HUES64 (cell line): ENCODE measurements around the gene KIF7.

ENCODE experiments used
- H3K27ac ChIP-seq: 2 replicates; pipeline ENCODE4 v1.7.0; 2013; ENCODE audit warnings: low read depth, low read length, inconsistent platforms
- H3K27me3 ChIP-seq: 2 replicates; pipeline ENCODE4 v1.6.1; 2013; ENCODE audit warnings: mild to moderate bottlenecking, low read length; ENCODE audit not compliant: insufficient read depth
- H3K36me3 ChIP-seq: 2 replicates; pipeline ENCODE4 v1.6.1; 2013; ENCODE audit warnings: mild to moderate bottlenecking, low read length; ENCODE audit not compliant: insufficient read depth
- H3K4me1 ChIP-seq: 2 replicates; pipeline ENCODE4 v1.6.1; 2013; ENCODE audit warnings: mild to moderate bottlenecking, low read length, moderate library complexity; ENCODE audit not compliant: insufficient read depth
- H3K4me3 ChIP-seq: 2 replicates; pipeline ENCODE4 v1.5.1; 2013; ENCODE audit warnings: mild to moderate bottlenecking, low read length, moderate library complexity
- H3K9ac ChIP-seq: 2 replicates; pipeline ENCODE4 v1.6.1; 2013; ENCODE audit warnings: mild to moderate bottlenecking, low read depth, low read length
- H3K9me3 ChIP-seq: 2 replicates; pipeline ENCODE4 v1.6.1; 2013; ENCODE audit warnings: low read depth, low read length; ENCODE audit not compliant: insufficient read depth
- WGBS: fragments of 150-250, 120-280 bp; methylation state at CpG from one replicate; pipeline ENCODE4 v1.1.7; 2013; ENCODE audit warnings: missing lambda C conversion rate; 5-methylcytosine and 5-hydroxymethylcytosine counted together

The KIF7 gene

GRCh38 chr15:89645680-89646079 is 9.6 kb downstream of the KIF7 start:
- no peaks in the 10 kb centered on the region for H3K9me3 ChIP-seq
- no peak overlapping the region for H3K9ac ChIP-seq
- WGBS: 94% methylated on average over 8 of the region's 8 CpGs
- H3K27ac ChIP-seq: no peak overlapping the region
- no peak overlapping the region for H3K4me3 ChIP-seq
- no peaks in the 10 kb centered on the region for H3K4me1 ChIP-seq
- H3K36me3 ChIP-seq: peaks cover 52% of the 10 kb centered on the region
- H3K27me3 ChIP-seq: no peaks in the 10 kb centered on the region

GRCh38 chr15:89642106-89642505 is 13.2 kb downstream of the KIF7 start:
- Histone ChIP-seq H3K9ac (no peak overlapping the region), H3K4me3 (no peak overlapping the region), H3K27ac (no peak overlapping the region), H3K9me3 (0 out of 2 replicates have a peak, but pooled peaks cover 3% of the 10 kb centered on the region), H3K4me1 (no peaks in the 10 kb centered on the region), H3K27me3 (no peaks in the 10 kb centered on the region), H3K36me3 (peaks cover 50% of the 10 kb centered on the region)
- WGBS: 97% methylated on average over 16 of the region's 16 CpGs

DNA sequence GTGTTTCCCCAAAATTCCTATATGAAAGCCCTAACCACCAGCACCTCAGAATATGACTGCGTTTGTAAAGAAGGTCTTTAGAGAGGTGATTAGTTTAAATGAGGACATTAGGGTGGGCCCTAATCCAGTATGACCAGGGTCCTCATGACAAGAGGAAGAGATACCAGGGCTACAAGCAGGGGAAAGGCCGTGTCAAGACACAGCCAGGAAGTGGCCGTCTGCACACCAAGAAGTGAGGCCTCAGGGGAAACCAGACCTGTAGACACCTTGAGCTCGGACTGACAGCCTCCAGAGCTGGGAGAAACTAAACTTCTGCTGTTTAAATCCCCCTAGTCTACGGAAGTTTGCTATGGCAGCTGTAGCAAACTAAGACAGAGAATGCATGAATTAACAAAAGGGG is 14.2 kb downstream of the KIF7 start:
- no peak overlapping the region for H3K4me3 ChIP-seq
- H3K27ac ChIP-seq: no peak overlapping the region
- no peaks in the 10 kb centered on the region for H3K27me3 ChIP-seq
- 0 out of 2 replicates have a peak, but pooled peaks cover 3% of the 10 kb centered on the region for H3K9me3 ChIP-seq
- no peak overlapping the region for H3K9ac ChIP-seq
- 88% methylated on average over 5 of the region's 5 CpGs for WGBS
- H3K4me1 ChIP-seq: no peaks in the 10 kb centered on the region
- H3K36me3 ChIP-seq: peaks cover 45% of the 10 kb centered on the region

- 95% methylated on average over 3 of the region's 5 CpGs for WGBS
These were observed 15.0 kb downstream of the KIF7 start for GRCh38 chr15:89640245-89640644.

DNA sequence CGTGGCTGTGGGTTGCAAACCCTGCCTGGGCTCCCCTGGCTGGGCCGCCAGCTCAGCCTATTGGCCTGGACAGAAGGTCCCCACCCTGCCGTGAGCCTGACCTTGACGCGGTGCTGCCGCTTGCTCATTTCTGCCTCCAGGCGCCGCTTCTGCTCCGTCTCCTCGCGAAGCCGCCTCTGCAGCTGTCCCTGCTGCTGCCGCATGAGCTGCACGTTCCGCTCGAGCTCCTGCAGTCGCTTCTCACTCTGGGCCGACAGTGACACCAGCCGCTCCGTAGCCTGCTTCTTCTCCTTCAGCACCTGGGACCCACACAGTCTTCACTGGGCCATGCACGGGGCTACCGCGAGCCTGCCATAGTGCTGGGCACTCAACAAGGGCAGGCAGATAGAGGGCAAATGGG is 21.7 kb downstream of the KIF7 start:
- H3K9ac ChIP-seq: no peak overlapping the region
- no peak overlapping the region for H3K27ac ChIP-seq
- H3K36me3 ChIP-seq: peaks cover 55% of the 10 kb centered on the region
- no peaks in the 10 kb centered on the region for H3K27me3 ChIP-seq
- H3K4me3 ChIP-seq: no peak overlapping the region
- H3K4me1 ChIP-seq: no peaks in the 10 kb centered on the region
- 93% methylated on average over 23 of the region's 23 CpGs for WGBS
- peaks cover 22% of the 10 kb centered on the region for H3K9me3 ChIP-seq

More at GRCh38 chr15:89640245-89640644, 15.0 kb downstream of the KIF7 start:
- no peaks in the 10 kb centered on the region for H3K27me3 ChIP-seq
- no peak overlapping the region for H3K4me3 ChIP-seq
- H3K9me3 ChIP-seq: 0 out of 2 replicates have a peak, but pooled peaks cover 3% of the 10 kb centered on the region
- H3K27ac ChIP-seq: no peak overlapping the region
- peaks cover 39% of the 10 kb centered on the region for H3K36me3 ChIP-seq
- no peak overlapping the region for H3K9ac ChIP-seq
- H3K4me1 ChIP-seq: no peaks in the 10 kb centered on the region

- H3K36me3 ChIP-seq: peaks cover 63% of the 10 kb centered on the region
- H3K9me3 ChIP-seq: peaks cover 22% of the 10 kb centered on the region
- no peaks in the 10 kb centered on the region for H3K27me3 ChIP-seq
- no peak overlapping the region for H3K27ac ChIP-seq
- H3K4me1 ChIP-seq: no peaks in the 10 kb centered on the region
- no peak overlapping the region for H3K9ac ChIP-seq
- no peak overlapping the region for H3K4me3 ChIP-seq
- 96% methylated on average over 18 of the region's 18 CpGs for WGBS
These were observed 22.5 kb downstream of the KIF7 start for GRCh38 chr15:89632563-89633430.

DNA sequence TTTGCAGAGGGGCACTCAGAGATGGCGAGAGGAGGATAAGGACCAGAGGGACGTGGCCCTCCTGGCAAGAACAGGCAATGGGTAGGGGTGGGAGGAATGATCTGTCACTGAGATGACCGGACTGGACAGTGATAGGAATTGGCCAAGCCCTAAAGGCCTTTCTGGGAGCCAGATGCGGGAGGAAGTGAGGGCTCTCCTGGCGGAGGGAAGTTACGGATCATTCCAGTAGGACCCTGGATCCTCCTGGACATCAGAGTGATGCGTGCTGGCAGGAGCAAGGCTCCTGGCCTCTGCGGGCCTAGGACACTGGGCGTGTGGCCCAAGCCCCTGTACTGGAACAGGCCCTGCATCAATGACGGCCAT is 23.4 kb downstream of the KIF7 start:
- H3K9me3 ChIP-seq: peaks cover 22% of the 10 kb centered on the region
- H3K9ac ChIP-seq: no peak overlapping the region
- no peaks in the 10 kb centered on the region for H3K27me3 ChIP-seq
- H3K4me1 ChIP-seq: no peaks in the 10 kb centered on the region
- H3K36me3 ChIP-seq: peaks cover 72% of the 10 kb centered on the region
- WGBS: 89% methylated on average over 10 of the region's 10 CpGs
- H3K4me3 ChIP-seq: no peak overlapping the region
- no peak overlapping the region for H3K27ac ChIP-seq

GRCh38 chr15:89630974-89631901 is 24.0 kb downstream of the KIF7 start:
- Histone ChIP-seq H3K4me1 (no peaks in the 10 kb centered on the region), H3K36me3 (peaks cover 78% of the 10 kb centered on the region), H3K4me3 (no peak overlapping the region), H3K9ac (no peak overlapping the region), H3K27ac (no peak overlapping the region), H3K9me3 (peaks cover 22% of the 10 kb centered on the region), H3K27me3 (no peaks in the 10 kb centered on the region)
- WGBS: 91% methylated on average over 30 of the region's 30 CpGs

DNA sequence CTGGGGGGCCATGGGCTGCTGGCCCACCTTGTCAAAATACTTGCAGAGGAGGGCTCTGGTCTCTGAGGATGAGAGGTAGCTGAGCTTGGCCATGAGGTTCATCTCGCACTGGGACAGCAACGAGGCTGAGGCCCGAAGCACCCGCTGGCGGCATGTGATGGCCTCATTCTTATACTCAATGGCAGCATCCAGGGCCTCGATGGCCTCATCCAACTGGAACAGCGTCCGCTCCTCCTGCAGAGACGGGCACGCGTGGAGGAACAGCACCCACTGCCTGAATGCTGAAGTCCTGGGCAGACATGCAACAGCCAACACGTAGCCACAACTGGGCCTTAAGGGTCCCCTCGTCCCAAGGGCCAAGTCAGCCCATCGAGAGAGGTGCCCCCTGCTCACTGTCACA is 25.0 kb downstream of the KIF7 start:
- Histone ChIP-seq H3K27ac (no peak overlapping the region), H3K27me3 (no peaks in the 10 kb centered on the region), H3K9ac (no peak overlapping the region), H3K36me3 (peaks cover 88% of the 10 kb centered on the region), H3K9me3 (peaks cover 22% of the 10 kb centered on the region), H3K4me1 (no peaks in the 10 kb centered on the region), H3K4me3 (no peak overlapping the region)
- WGBS: 93% methylated on average over 14 of the region's 14 CpGs

DNA sequence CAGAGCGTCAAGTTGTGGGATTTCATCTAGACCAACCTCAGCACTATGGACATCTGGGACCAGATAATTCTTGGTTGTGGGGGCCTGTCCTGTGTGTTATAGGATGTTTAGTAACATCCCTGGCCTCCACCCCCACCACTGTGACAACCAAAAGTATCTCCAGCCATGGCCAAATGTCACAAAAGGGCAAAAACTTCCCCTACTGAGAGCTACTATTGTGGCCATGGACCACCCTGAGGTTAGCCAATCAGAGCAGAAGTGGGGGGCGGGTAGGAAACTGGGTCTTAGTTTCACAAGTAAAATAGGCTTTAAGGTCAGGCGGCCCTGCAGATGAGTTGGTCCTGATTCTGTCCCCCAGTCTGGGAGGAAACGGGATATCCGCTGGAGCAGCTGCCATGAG is 25.4 kb downstream of the KIF7 start:
- no peaks in the 10 kb centered on the region for H3K27me3 ChIP-seq
- H3K4me3 ChIP-seq: no peak overlapping the region
- no peak overlapping the region for H3K9ac ChIP-seq
- H3K36me3 ChIP-seq: peaks cover 92% of the 10 kb centered on the region
- H3K27ac ChIP-seq: no peak overlapping the region
- H3K9me3 ChIP-seq: peaks cover 22% of the 10 kb centered on the region
- H3K4me1 ChIP-seq: no peaks in the 10 kb centered on the region
- 94% methylated on average over 5 of the region's 5 CpGs for WGBS
